T-helper 1 cell treated with Interleukin-12 subunit alpha and Interleukin-12 subunit beta and Interleukin-4 antibody, amounts not matched to agents 30 μg/mL and 1 μg/mL, for 36 hours (primary cell): Measurements from ENCODE around the gene DOCK6.
"Not testable (repeated sequence)": the region's sequence is repeated elsewhere in the genome, so short reads cannot be mapped to it uniquely, and the experiment has no call there.

ENCODE experiments used
- H3K27ac Mint-ChIP-seq: one replicate; pipeline ENCODE4 v1.8.0; 2021; ENCODE audit warnings: mild to moderate bottlenecking, mixed read lengths
- H3K27me3 Mint-ChIP-seq: one replicate; pipeline ENCODE4 v1.8.0; 2021; ENCODE audit warnings: low read depth, mixed read lengths
- H3K36me3 Mint-ChIP-seq: one replicate; pipeline ENCODE4 v1.8.0; 2021; ENCODE audit warnings: low read depth, mixed read lengths
- H3K4me1 Mint-ChIP-seq: one replicate; pipeline ENCODE4 v1.8.0; 2021; ENCODE audit warnings: low read depth, mixed read lengths
- H3K4me3 Mint-ChIP-seq: one replicate; pipeline ENCODE4 v1.8.0; 2021; ENCODE audit warnings: mild to moderate bottlenecking, moderate library complexity, mixed read lengths
- H3K9me3 Mint-ChIP-seq: one replicate; pipeline ENCODE4 v1.8.0; 2021; ENCODE audit warnings: mixed read lengths

The DOCK6 gene

DNA sequence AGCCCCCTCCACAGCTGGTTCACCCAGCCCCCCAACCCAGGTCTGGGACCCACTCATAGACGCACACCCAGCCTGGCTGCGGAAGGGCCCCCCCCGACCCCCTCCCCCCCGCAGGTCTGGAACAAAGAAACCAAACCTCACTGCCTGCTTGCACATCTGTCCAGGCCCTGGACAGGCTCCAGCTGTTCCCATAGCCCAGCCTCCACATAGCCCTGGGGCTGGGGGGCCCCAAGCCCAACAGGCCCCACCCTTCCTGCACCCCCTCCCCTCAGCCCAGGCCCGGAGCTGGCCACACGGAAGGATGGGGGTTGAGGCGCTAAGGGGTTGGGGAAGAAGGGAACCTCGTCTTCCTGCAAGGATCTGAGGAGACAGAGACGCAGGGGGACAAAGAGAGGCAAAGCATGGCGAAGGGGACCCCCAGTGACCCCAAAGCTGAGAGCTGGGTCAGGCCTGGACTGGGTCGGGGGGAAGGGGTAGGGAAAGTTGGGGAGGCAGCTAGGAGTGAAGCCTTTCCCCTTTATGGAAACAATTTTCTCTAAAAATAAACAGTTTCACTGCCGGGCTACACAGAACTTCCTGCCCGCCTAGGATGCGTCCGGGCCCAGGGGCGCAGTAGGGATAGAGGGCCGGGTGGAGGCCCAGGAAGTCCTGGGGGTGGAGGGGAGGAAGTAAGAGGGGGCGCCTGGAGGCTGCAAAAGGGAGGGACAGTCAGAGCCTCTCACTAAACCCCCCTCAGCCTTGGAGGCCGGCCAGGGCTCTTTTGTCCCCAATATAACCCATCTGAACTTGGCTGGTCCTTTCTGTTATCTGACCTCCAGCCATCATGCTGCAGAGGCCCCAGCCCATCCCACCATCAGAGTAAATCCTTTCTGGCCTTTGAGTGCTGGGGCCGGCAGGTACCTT, 67.4 kb downstream of the DOCK6 start:
- Mint-ChIP-seq H3K36me3 (no peaks in the 10 kb centered on the region), H3K27me3 (peaks cover 15% of the 10 kb centered on the region), H3K9me3 (no peaks in the 10 kb centered on the region), H3K27ac (no peak overlapping the region), H3K4me1 (peaks cover 5% of the 10 kb centered on the region), H3K4me3 (no peak overlapping the region)

DNA sequence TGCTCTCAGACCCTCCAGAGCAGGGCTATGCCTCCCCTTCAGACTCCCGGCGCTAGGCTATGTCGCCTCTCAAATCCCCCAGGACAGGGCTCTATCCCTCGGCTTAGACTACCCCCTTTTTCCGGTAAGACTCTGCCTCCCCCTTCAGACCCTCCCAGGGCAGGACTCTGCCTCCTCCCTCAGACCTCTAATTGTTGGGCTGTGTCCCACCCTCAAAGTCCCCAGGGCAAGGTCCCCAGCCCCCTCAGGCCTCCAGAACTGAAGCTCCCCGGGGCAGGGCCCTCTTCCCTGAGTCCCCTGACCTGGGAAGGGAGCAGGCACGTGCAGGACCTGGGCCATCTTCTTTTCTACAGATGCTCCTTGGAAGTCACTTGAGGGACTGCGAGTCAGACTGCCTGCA, 68.2 kb downstream of the DOCK6 start:
- no peaks in the 10 kb centered on the region for H3K36me3 Mint-ChIP-seq
- H3K4me1 Mint-ChIP-seq, result peaks cover 5% of the 10 kb centered on the region
- no peaks in the 10 kb centered on the region for H3K9me3 Mint-ChIP-seq
- no peak overlapping the region for H3K4me3 Mint-ChIP-seq
- H3K27ac Mint-ChIP-seq, result no peak overlapping the region
- H3K27me3 Mint-ChIP-seq, result peaks cover 12% of the 10 kb centered on the region

- no peak overlapping the region for H3K27ac Mint-ChIP-seq
- H3K9me3 Mint-ChIP-seq, result no peaks in the 10 kb centered on the region
- H3K4me1 Mint-ChIP-seq, result peaks cover 5% of the 10 kb centered on the region
- H3K36me3 Mint-ChIP-seq, result no peaks in the 10 kb centered on the region
- H3K27me3 Mint-ChIP-seq, result peaks cover 12% of the 10 kb centered on the region
- H3K4me3 Mint-ChIP-seq, result no peak overlapping the region
These were observed 69.1 kb downstream of the DOCK6 start for GRCh38 chr19:11192957-11193939.

DNA sequence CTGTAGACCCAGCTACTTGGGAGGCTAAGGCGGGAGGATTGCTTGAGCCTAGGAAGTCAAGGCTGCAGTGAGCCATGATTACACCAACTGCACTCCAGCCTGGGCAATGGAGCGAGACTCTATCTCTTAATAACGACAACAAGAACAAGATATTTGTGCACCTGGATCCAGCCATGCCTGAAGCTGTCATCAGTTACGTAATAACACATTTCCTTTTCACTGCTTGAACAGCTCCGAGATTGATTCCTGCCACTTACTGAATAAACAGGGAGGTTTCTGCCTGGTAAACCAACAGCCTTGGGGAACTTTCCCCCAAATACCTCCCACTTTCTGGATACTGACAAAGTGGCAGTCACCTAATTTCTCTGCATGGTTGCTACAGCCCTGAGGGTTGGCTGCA, 70.4 kb downstream of the DOCK6 start:
- Mint-ChIP-seq H3K36me3 (no peaks in the 10 kb centered on the region), H3K4me3 (no peak overlapping the region), H3K4me1 (peaks cover 3% of the 10 kb centered on the region), H3K27me3 (peaks cover 12% of the 10 kb centered on the region), H3K9me3 (no peaks in the 10 kb centered on the region), H3K27ac (no peak overlapping the region)

DNA sequence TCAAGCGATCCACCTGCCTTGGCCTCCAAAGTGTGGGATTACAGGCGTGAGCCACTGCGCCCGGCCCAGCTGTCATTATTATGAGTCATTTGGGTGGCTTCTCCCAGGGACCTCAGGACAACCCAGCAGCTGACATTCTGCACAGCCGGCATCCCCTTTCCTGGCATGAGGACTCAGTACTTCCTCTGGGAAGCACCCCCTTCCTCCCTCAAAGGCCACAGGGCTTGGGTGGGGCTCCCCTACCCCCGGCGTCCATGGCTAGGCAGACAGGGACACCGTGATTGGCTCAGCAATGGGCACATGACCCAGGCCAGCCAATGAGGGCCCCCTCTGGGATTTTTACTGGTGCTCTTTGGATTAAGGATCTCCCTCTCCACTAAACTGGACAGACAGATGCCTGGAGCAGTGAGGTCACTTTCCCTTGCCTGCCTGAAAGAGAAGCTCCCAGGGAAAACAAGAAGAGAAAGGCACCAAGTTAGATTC, 71.0 kb downstream of the DOCK6 start:
- H3K27me3 Mint-ChIP-seq, result peaks cover 8% of the 10 kb centered on the region
- peaks cover under 1% of the 10 kb centered on the region for H3K4me1 Mint-ChIP-seq
- no peak overlapping the region for H3K4me3 Mint-ChIP-seq
- H3K36me3 Mint-ChIP-seq, result no peaks in the 10 kb centered on the region
- no peaks in the 10 kb centered on the region for H3K9me3 Mint-ChIP-seq
- H3K27ac Mint-ChIP-seq, result no peak overlapping the region

GRCh38 chr19:11190501-11190900, 71.8 kb downstream of the DOCK6 start:
- H3K36me3 Mint-ChIP-seq, result no peaks in the 10 kb centered on the region
- H3K9me3 Mint-ChIP-seq, result no peaks in the 10 kb centered on the region
- H3K4me1 Mint-ChIP-seq, result no peaks in the 10 kb centered on the region
- H3K4me3 Mint-ChIP-seq, result no peak overlapping the region
- peaks cover 2% of the 10 kb centered on the region for H3K27me3 Mint-ChIP-seq
- no peak overlapping the region for H3K27ac Mint-ChIP-seq

DNA sequence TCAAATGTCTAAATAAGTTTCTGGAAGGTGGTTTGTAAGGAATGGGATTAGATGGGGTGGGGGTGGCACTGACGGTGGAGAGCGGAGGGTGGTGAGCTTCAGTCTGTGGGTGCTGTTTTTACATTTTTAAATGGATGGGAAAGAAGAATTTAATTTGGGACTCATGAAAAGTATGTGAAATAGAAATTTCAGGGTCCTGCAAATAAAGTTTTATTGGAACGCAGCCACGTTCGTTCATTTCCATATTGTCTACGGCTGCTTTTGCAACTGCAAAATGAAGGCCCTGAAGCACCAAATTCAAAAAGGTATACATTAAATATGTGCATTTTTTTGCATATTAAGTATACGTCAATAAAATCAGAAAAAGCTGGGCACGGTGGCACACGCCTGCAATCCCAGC, 74.9 kb downstream of the DOCK6 start:
- H3K36me3 Mint-ChIP-seq, result no peaks in the 10 kb centered on the region
- H3K4me3 Mint-ChIP-seq, result no peak overlapping the region
- no peak overlapping the region for H3K27ac Mint-ChIP-seq
- no peaks in the 10 kb centered on the region for H3K9me3 Mint-ChIP-seq
- H3K4me1 Mint-ChIP-seq, result no peaks in the 10 kb centered on the region
- H3K27me3 Mint-ChIP-seq, result no peaks in the 10 kb centered on the region

DNA sequence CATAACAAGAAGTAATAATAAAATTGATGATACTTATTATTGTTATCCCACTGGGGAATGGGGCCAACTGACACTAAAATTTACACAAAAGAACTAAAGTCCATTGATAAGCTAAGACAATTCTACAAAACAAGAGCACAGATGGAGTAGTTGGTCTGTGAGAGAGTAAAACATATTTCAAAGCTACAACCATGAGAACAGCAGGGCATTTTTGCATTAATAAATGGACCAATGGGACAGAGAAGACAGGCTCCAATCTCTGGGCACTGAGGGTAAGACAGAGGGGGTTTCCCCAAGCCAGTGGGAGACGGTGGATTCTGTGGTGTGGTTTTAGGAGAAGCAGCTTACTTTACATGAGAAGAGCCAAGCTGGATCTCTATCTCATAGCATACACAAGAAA, 79.3 kb downstream of the DOCK6 start:
- peaks cover 2% of the 10 kb centered on the region for H3K4me1 Mint-ChIP-seq
- no peak overlapping the region for H3K4me3 Mint-ChIP-seq
- no peak overlapping the region for H3K27ac Mint-ChIP-seq
- no peaks in the 10 kb centered on the region for H3K36me3 Mint-ChIP-seq
- no peaks in the 10 kb centered on the region for H3K9me3 Mint-ChIP-seq
- H3K27me3 Mint-ChIP-seq, result peaks cover 4% of the 10 kb centered on the region

GRCh38 chr19:11181488-11181887, 80.8 kb downstream of the DOCK6 start:
- Mint-ChIP-seq H3K27me3 (peaks cover 4% of the 10 kb centered on the region), H3K9me3 (no peaks in the 10 kb centered on the region), H3K4me3 (no peak overlapping the region), H3K36me3 (no peaks in the 10 kb centered on the region), H3K4me1 (peaks cover 2% of the 10 kb centered on the region), H3K27ac (no peak overlapping the region)

- not testable (repeated sequence) for H3K27me3 Mint-ChIP-seq, H3K36me3 Mint-ChIP-seq, H3K4me3 Mint-ChIP-seq, H3K9me3 Mint-ChIP-seq, H3K4me1 Mint-ChIP-seq, H3K27ac Mint-ChIP-seq
These were observed 81.3 kb downstream of the DOCK6 start for GRCh38 chr19:11180975-11181374.

DNA sequence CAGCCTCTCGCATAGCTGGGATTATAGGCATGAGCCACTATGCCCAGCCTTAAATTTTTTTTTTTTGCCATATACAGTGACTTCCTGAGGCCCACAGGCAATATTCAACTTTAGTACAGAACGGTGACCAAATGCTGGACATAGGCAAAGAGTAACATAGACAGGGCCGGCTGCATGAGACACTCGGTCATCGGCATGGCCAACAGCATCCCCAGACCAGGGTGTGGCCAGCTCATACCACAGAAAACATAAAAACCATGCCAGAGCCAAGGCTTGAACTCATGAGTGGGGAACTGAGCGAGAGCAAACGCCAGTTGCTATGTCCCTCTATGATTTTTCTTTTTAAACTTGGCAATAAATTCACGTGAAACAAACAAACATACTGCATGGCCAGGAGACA, 82.0 kb downstream of the DOCK6 start:
- Mint-ChIP-seq H3K9me3 (no peaks in the 10 kb centered on the region), H3K27me3 (peaks cover 4% of the 10 kb centered on the region), H3K4me3 (no peak overlapping the region), H3K36me3 (no peaks in the 10 kb centered on the region), H3K4me1 (peaks cover 2% of the 10 kb centered on the region), H3K27ac (no peak overlapping the region)

DNA sequence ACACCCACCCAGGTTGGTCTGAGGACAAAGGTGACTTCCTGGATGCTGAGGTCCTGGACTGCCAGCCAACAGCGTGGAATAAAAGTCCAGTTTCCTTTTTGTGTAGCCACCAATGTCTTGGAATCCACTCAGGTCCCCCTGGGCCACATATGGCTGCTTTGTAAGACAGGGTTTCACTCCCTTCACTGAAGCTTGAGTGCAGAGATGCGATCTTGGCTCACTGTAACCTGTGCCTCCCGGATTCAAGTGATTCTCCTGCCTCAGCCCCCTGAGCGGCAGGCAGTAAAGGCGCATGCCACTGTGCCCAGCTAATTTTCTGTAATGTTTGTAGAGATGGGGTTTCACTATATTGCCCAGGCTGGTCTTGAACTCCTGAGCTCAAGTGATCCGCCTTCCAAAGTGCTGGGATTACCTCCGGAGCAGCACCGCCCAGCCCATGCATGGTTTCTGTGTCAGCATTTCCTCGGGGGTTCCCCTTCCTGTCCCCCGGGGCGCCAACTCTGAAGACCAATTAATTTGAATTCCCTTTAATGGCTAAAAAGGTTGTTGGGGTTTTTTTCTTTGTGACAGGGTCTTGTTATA, 82.5 kb downstream of the DOCK6 start:
- H3K9me3 Mint-ChIP-seq, result no peaks in the 10 kb centered on the region
- peaks cover 4% of the 10 kb centered on the region for H3K27me3 Mint-ChIP-seq
- H3K4me3 Mint-ChIP-seq, result no peak overlapping the region
- H3K36me3 Mint-ChIP-seq, result no peaks in the 10 kb centered on the region
- H3K27ac Mint-ChIP-seq, result no peak overlapping the region
- H3K4me1 Mint-ChIP-seq, result peaks cover 2% of the 10 kb centered on the region

- not testable (repeated sequence) for H3K36me3 Mint-ChIP-seq, H3K27me3 Mint-ChIP-seq, H3K9me3 Mint-ChIP-seq, H3K4me3 Mint-ChIP-seq, H3K27ac Mint-ChIP-seq, H3K4me1 Mint-ChIP-seq
These were observed 83.2 kb downstream of the DOCK6 start for GRCh38 chr19:11179145-11179465.

GRCh38 chr19:11177592-11177991, 84.7 kb downstream of the DOCK6 start:
- Mint-ChIP-seq H3K27me3 (peaks cover 4% of the 10 kb centered on the region), H3K4me3 (no peak overlapping the region), H3K9me3 (no peaks in the 10 kb centered on the region), H3K4me1 (peaks cover 2% of the 10 kb centered on the region), H3K36me3 (no peaks in the 10 kb centered on the region), H3K27ac (no peak overlapping the region)
